DMS153 treated with DMSO at 0.1 percent for 48 hours (cell line): ENCODE measurements around the gene CCDC152.
"Not testable (repeated sequence)": the region's sequence is repeated elsewhere in the genome, so short reads cannot be mapped to it uniquely, and the experiment has no call there.

ENCODE experiments used
- DNase-seq: peaks from one replicate; lab custom pipeline; 2025; ENCODE audit not compliant: unreplicated experiment; lab: John Stamatoyannopoulos, UW

The CCDC152 gene

GRCh38 chr5:42811591-42812446 lies 55.2 kb downstream of the CCDC152 start, which contains the start of gene SELENOP:
SELENOP (minus strand) TSS chr5:42811892; CDS start chr5:42808353, 3,539 bp downstream.
- peak; percentile 99 for DNase-seq

GRCh38 chr5:42812620-42813019 lies 56.0 kb downstream of the CCDC152 start:
- DNase-seq = no peak

DNA sequence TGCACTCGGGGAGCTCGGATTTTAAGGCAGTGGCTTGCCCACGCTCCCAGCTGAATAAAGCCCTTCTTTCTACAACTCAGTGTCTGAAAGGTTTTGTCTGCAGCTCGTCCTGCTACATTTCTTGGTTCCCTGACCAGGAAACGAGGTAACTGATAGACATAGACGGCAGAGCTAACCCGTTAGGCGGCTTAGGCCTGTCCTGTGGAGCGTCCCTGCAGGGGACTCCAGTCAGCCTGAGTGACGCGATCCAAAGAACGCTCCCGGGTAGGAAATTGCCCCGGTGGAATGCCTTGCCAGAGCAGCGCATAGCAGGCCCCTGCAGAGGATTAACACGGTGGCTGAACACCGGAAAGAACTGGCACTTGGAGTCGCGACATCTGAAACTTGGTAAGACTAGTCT lies 56.9 kb downstream of the CCDC152 start:
- DNase-seq = no peak

DNA sequence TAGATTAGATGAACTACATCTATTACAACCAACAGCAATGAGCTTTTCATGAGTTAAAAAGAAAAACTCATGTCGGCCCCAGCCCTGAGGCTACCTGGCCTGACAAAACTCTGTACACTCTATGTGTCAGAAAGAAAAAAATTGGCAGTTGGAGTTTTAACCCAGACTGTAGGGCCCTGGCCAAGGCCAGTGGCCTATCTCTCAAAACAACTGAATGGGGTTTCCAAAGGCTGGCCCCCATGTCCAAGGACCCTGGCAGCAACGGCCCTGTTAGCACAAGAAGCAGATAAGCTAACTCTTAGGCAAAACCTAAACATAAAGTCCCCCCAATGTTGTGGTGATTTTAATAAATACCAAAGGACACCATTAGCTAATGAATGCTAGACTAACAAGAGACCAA lies 59.9 kb downstream of the CCDC152 start:
- DNase-seq = not testable (repeated sequence)

GRCh38 chr5:42819745-42820144 lies 63.1 kb downstream of the CCDC152 start:
- DNase-seq = no peak

DNA sequence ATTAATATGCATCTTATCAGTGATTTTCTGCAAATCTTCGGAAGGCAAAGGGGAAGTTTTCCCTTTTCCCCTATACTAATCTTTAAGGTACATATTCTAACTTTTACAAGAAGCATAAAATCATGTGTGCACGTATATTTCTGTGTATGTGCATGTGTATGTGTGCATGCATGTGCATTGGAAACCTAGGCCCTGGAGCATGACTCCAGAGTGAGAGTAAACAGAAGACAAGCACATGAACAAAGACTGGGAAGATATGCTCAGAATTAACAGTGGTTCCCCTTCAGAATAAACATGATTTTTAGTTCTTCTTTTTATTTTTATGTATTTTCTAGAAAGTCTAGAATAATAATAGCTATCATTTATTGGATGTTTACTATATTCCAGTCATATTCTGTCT lies 65.9 kb downstream of the CCDC152 start:
- no peak for DNase-seq

GRCh38 chr5:42824347-42824976 lies 67.8 kb downstream of the CCDC152 start:
- DNase-seq = no peak

- peak; percentile 24 for DNase-seq
Observed at GRCh38 chr5:42825422-42826148, 69.0 kb downstream of the CCDC152 start.

GRCh38 chr5:42826757-42827515 lies 70.3 kb downstream of the CCDC152 start:
- DNase-seq = no peak

DNA sequence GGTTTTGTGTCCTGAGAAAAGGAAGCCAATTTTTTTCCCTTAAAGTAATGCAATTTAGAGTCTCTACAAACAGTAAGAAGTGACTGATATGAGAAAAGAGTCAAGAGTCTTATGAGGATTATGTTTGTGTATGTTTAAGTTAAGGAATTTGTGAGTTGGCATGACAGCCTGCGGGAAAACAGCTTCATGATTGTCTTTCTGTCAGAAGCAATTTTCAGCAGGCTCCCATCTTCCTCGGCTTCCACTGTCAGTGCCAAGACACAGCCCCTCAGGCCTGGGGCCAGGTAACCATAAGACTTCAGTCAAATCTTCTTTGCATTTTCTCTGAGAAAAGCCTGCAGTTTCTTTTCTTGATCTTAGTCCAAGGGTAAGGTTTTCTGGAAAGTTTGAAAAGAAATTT lies 72.1 kb downstream of the CCDC152 start:
- DNase-seq = no peak

- no peak for DNase-seq
Observed at GRCh38 chr5:42830924-42831323, 74.3 kb downstream of the CCDC152 start.

GRCh38 chr5:42832060-42832459 lies 75.4 kb downstream of the CCDC152 start:
- DNase-seq = no peak

GRCh38 chr5:42836070-42836769 lies 79.6 kb downstream of the CCDC152 start:
- no peak for DNase-seq

DNA sequence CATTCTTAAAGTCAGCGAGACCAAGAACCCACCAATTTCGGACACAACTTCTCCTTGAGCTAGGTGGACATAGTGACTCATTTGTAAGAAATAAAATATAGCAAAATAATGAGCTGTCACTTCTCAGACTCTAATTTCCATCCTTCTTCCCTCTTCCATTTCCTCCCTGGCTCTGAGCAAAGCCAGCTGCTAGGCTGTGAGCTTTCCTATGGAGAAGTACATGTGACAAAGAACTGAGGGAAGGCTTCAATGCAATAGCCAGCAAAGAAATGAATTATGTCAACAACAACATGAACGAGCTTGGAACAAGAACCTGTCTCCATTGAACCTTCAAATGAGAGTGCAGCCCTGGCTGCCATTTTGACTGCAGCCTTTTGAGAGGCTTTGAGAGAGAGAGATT lies 81.0 kb downstream of the CCDC152 start:
- DNase-seq = no peak

DNA sequence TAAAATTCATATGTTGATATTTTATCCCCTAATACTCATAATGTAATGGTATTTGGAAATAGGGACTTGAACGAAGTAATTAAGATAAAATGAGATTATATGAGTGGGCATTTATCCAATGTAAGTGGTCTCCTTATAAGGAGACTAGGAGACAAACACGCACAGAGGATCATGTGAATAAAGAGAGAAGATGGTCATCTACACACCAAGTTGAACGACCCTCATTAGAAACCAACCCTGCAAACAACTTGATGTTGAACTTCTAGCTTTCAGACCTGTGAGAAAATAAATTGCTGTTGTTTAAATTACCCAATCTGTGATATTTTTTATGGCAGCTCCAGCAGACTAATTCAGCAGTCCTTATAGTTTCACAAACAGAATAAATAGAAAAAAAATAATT lies 82.6 kb downstream of the CCDC152 start:
- no peak for DNase-seq

GRCh38 chr5:42840269-42840668 lies 83.7 kb downstream of the CCDC152 start:
- peak; percentile 14 for DNase-seq

GRCh38 chr5:42840842-42841567 lies 84.4 kb downstream of the CCDC152 start:
- DNase-seq = peak; percentile 27

DNA sequence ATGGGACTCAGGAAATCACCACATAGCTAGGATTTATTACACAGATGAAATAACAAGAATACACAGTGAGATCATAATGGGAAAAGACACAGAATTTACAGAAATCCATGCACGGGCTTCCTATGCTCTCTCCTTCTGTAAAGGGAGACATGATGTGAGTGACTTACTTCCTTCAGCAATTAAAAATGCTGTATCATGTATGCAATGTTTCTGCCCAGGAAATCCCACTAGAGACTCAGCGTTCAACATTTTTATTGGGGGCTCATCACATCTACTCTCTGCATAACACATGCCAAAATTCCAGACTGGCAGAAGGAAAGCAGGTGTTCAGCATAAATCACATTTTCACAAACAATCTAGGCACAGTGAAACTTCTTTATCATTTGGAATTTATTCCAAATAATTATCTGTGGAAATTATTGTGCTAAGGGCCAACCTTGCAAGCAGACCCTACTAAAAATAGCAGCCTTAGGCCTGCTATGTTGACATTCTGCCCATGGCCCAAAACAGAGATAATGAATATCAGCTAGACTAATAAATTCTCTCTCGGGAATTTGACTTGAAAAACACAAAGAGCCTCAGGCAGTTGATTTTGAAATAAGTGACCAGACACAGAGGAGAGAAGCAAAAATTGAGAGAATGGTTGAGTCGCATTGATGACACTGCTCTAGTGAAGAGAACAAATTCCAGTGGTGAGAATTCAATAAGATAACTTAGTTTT lies 86.5 kb downstream of the CCDC152 start:
- DNase-seq = no peak

GRCh38 chr5:42843675-42844292 lies 87.2 kb downstream of the CCDC152 start:
- DNase-seq = no peak
